Stomach (tissue), 4 donors: ENCODE results near the gene CUX1.

Experiments used
- EP300 ChIP-seq: sonication (generic); formaldehyde crosslinking; IDR thresholded peaks from one replicate; pipeline ENCODE4 v1.6.1; 2017; ENCODE audit warnings: antibody characterized with exemption
- POLR2A ChIP-seq, 4 donors: fragments of 450-650 bp; IDR thresholded peaks; one replicate each; pipeline ENCODE4 v1.6.1; 2016; ENCODE audit warnings: antibody characterized with exemption in 4 of 4, control low read depth in 2 of 4, mild to moderate bottlenecking in 1 of 4, moderate library complexity in 1 of 4
- POLR2AphosphoS5 ChIP-seq, 3 donors: sonication (generic); formaldehyde crosslinking; IDR thresholded peaks; one replicate each; pipeline ENCODE4 v1.6.1; 2016; ENCODE audit warnings: antibody characterized with exemption in 3 of 3
- TF ChIP-seq, protein P1 (sequence below), 7 experiments: fragments of 450-650 bp in 4 of 7; fragments of 200-600 bp in 3 of 7; sonication (generic) in 3 of 7; IDR thresholded peaks; one replicate each; pipeline ENCODE4 v1.5.1; 2016 to 2019; ENCODE audit warnings: antibody characterized with exemption in 7 of 7, control low read depth in 2 of 7, mild to moderate bottlenecking in 1 of 7

DNA sequence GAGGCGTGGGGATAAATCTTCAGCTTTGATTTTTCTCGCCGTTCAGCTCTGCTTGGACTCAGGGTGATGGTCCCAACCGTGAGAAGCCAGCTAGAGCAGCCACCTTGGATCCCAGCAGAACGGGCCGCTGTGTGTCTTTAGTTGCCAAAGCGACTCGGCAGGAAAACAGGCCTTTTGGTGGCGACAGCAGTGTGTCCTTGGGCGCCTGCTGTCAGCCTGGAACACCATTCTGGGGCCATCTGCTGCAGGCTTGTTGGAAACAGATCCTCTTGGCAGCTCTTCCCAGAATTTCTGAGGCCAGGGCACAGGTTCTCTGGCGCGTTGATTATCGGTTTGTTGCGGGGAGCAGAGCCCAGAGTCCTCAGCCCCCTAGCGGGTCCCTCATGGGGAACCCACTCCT, 97.6 kb downstream of the CUX1 start:
- TF ChIP-seq POLR2AphosphoS5 (IDR thresholded peaks at IDR 0.05) (no peak), POLR2A (IDR thresholded peaks at IDR 0.05) (no peak), EP300 (no peak)
- TF ChIP-seq, protein P1, sequence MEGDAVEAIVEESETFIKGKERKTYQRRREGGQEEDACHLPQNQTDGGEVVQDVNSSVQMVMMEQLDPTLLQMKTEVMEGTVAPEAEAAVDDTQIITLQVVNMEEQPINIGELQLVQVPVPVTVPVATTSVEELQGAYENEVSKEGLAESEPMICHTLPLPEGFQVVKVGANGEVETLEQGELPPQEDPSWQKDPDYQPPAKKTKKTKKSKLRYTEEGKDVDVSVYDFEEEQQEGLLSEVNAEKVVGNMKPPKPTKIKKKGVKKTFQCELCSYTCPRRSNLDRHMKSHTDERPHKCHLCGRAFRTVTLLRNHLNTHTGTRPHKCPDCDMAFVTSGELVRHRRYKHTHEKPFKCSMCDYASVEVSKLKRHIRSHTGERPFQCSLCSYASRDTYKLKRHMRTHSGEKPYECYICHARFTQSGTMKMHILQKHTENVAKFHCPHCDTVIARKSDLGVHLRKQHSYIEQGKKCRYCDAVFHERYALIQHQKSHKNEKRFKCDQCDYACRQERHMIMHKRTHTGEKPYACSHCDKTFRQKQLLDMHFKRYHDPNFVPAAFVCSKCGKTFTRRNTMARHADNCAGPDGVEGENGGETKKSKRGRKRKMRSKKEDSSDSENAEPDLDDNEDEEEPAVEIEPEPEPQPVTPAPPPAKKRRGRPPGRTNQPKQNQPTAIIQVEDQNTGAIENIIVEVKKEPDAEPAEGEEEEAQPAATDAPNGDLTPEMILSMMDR (IDR thresholded peaks at IDR 0.05): no peak
